GM19455 (cell line): ENCODE measurements around the gene CCDC12.

Experiments used
- ATAC-seq: cut with Tn5 transposase; IDR thresholded peaks from one replicate; pipeline ENCODE4 v1.9.1; 2021; ENCODE audit not compliant: unreplicated experiment

CCDC12 gene

GRCh38 chr3:46908294-46908985 is 68.1 kb downstream of the CCDC12 start:
- no peak for ATAC-seq

GRCh38 chr3:46907960-46908293 is 68.6 kb downstream of the CCDC12 start:
- no peak for ATAC-seq

DNA sequence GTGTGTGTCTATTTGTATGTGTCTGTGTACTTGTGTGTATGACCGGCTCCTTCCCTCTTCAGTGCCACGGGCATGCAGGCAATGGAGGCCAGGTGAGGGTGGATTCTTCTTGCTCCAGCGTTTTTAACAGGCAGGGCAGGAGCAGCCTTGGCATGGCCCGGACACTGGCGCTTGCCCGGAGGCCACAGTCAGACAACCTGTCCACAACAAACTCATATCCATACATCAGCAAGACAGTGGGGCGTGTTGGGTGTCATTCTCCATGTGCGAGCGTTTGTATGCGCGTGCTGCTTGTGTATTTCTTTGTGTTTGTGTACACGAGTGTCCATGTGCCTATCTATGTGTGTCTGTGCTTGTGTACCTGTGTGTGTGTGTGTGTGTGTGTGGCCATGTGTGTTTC is 69.3 kb downstream of the CCDC12 start:
- no peak for ATAC-seq

DNA sequence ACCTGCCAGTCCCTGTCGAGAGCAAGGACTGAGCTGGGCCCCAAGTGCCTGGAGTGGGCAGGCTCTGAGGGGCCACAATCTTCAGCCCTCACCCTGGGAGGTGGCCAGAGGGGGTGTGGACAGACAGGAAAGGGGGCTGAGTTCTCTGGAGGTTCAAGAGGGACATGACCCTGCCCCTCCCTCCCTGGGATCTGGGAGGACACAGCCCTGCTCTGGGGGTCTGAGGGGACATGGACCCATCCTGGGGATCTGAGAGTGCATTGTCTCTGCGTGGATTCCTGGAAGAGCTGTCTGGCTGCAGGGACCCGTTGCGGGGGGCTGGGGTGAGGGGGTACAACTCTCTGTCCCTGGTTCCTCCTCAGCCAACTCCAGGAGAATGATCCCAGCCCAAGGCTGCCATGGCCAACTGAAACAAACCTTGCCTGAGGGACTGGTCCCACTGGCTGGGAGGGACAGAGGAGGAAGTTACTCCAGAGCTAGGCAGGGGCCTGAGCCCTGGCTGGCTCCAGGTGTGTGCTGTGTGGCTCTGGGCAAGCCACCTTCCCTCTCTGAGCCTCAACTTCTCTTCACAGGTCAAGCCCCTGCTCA is 70.0 kb downstream of the CCDC12 start:
- no peak for ATAC-seq

- no peak for ATAC-seq
These were observed 70.7 kb downstream of the CCDC12 start for GRCh38 chr3:46905661-46906451.

DNA sequence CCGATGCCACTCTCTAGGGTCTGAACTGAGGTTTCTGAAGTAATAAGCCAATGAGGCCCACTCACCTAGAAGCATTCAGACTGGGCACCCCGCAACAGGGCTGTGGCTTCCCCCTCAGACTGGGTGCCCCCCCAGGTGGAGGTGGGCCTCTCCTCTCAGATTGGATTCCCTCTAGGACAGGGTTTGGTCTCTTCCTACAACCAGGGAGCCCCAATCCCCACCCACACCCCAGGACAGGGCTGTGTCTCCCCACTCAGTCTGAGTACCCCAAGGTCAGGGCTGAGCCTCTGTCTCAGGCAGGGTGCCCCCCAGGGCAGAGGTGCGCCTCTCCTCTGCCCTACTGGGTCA is 71.4 kb downstream of the CCDC12 start:
- ATAC-seq: no peak

DNA sequence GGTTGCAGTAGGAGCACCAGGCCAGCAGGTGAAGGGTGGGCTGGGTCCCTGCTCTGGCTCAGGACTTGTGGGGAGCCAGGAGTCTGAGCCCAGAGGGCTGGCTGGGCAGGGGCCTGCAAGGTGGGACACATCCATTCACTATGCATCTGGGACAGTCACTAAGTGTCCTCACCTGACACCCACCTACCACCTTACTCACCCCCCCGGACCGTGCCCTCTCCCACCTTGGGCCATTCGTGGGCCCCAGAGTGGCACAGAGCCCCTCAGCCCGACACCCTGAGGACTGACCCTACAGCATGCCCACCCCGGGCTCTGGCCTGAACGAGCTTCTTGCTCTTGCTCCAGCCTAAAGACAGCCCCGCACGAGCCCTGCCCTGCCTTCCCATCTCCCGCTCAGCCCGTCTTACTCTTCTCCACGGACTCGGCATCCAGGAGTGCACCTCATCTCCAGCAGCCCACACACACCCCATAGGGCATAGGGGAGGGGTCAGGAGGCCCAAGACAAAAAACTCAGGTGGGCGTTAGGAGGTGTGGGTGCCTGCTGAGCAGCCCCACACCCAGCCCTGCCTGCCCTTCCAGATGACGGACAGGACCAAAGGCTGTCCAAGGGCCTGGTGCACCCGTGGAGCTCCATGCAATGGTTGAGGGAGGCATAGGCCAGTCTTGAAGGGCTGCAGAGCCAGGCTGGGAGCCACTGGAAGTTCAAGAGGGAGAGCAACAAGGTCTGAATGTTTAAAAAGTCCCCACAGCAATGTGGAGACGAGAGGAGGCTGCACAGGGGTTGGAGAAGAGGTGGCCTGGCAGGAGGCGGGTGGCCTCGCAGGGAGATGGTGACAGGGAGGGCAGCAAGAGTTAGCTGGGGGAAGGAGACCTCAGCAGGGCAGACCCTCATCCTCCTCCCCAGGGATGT is 72.0 kb downstream of the CCDC12 start:
- no peak for ATAC-seq

DNA sequence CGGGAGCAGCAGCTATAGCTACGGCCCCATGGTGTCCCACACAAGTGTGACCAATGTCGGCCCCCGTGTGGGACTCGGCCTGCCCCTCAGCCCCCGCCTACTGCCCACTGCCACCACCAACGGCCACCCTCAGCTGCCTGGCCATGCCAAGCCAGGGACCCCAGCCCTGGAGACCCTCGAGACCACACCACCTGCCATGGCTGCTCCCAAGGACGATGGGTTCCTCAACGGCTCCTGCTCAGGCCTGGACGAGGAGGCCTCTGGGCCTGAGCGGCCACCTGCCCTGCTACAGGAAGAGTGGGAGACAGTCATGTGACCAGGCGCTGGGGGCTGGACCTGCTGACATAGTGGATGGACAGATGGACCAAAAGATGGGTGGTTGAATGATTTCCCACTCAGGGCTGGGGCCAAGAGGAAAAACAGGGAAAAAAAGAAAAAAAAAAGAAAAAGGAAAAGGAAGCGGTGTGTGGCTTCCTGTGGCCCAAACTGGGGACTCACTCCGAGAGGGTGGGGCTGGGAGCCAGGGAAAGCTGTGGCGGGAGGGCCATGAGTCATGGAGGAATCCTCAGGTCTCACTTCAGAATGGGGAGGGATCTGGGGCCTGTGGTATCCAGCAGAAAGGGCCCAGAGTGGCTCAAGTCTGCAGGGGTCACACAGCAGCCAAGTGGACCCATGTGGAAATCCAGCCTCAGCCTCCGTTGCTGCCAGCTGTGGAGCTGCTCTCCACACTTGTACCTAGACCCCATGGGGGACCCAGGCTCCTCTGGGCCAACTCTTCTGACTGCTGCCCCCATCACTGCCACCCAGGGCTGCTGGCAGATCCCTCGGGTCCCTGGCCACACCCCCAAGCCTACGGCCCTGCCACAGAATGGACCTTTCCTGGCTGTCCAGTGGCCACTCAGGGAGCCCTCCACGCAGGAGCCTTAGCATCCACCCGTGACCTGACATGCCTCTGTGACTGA is 72.9 kb downstream of the CCDC12 start:
- no peak for ATAC-seq

GRCh38 chr3:46902188-46902631 is 74.3 kb downstream of the CCDC12 start:
- ATAC-seq: no peak

- ATAC-seq: no peak
These were observed 74.9 kb downstream of the CCDC12 start for GRCh38 chr3:46901591-46902187.

DNA sequence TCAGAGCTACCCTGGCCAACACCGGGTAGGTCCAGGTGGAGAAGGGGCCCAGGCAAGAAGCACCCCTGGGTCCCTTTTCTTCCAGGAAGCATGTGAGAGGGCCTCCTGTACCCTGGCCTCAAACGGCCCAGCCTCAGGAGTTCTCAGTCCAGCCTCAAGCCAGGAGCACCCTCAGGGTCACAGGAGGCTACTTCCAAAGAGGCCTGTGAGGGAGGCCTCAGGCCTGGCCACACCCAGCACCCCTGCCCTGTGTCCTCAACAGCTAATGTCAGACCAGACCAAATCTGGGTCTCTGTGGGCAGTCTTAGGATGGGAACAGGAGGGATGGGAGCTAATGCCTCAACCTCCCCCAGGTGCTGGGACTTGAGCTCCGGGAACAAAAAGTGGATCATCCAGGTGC is 75.5 kb downstream of the CCDC12 start:
- ATAC-seq: no peak

DNA sequence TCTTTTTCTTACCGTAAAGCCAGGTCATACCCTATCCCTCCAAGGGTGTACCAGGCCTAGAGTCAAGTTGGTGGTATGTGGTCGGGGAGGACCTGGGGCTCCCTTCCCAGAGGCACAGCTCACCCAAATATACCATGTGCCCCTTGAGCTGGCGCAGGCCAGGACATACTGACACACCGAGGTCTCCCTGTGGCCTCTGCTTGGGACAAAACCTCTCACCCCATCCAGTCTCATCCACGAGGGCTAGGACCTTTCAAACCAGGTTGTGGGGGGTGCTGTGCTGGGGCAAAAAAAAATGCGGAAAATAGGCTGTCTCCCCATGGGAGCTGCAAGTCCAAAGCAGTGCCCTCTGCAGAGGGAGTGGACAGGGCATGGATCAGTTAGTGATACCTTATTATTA is 76.2 kb downstream of the CCDC12 start:
- ATAC-seq: no peak

DNA sequence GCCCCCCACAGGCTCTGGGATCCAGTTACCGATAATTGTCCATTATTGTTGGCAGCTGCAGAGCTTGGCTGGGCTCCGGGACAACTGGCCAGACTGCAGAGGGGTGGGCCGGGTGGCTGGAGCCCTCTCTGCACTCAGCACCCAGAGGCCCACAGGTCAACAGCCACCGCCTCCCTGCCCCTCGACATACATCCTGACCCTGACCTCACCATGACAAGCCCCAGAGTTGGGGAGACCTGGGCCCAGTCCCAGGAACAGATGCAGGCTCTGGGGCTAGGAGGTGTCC is 76.6 kb downstream of the CCDC12 start:
- ATAC-seq: no peak

GRCh38 chr3:46899151-46900006 is 77.2 kb downstream of the CCDC12 start:
- ATAC-seq: no peak

DNA sequence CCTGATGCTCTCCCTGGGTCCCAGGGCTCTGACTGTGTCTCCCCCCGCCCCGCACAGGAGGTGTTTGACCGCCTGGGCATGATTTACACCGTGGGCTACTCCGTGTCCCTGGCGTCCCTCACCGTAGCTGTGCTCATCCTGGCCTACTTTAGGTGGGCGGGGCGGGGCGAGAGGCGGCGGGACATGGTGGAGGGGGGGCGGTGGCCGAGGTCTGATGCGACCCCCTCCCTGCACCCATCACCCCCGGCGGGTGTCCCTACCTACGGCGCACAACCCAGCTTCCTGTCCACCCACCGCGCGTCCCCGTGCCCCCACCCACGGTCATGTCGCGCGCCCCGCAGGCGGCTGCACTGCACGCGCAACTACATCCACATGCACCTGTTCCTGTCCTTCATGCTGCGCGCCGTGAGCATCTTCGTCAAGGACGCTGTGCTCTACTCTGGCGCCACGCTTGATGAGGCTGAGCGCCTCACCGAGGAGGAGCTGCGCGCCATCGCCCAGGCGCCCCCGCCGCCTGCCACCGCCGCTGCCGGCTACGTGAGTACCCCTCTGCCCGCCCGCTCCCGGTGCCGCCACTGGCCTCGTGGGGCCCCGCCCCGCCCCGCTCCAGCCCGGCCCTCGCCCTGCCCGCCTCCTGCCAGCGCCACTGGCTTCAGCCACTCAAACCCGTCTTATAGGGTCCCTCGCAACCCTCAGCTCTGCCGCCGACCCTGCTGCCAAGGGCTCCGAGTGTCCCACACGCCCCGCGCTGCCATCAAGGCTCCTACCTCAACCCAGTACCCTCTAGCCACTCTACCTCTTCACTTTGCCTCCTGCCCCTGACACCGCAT is 78.0 kb downstream of the CCDC12 start:
- no peak for ATAC-seq

- ATAC-seq: no peak
These were observed 78.7 kb downstream of the CCDC12 start for GRCh38 chr3:46897829-46898320.

- ATAC-seq: no peak
These were observed 79.5 kb downstream of the CCDC12 start for GRCh38 chr3:46897031-46897430.

DNA sequence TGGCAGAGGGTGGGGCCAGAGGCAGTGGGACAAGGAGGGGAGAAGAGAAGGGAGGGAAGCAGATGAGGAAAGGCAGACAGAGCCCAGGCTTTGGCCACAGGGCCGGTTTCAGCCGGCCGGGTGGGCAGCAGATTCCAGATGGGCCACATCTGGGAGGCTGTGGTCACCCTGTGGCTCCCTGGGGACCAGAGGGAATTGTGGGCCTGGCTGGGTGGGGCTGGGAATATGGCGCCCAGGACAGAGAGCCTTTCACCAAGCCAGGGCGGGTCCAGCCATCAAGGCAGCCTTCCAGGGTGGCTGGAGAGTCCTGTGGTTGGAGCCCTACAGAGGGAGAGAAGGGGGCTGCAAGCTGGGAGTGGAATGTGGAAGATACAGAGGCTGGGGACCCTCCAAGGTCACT is 80.2 kb downstream of the CCDC12 start:
- no peak for ATAC-seq
